COLO668 (cell line): Measurements from ENCODE around the gene GABRQ.

ENCODE experiments used
- DNase-seq: peaks from one replicate; lab custom pipeline; 2025; ENCODE audit not compliant: unreplicated experiment; lab: John Stamatoyannopoulos, UW

GABRQ gene

GRCh38 chrX:152637649-152638442 is at the start of gene GABRQ:
TSS of gene GABRQ (plus strand) at chrX:152637895. CDS start at chrX:152638203, 308 bp downstream.
- peak; percentile 90 for DNase-seq

GRCh38 chrX:152588206-152588605 is 49.5 kb upstream of the GABRQ start:
- DNase-seq = no peak

GRCh38 chrX:152600853-152601633 is 36.7 kb upstream of the GABRQ start:
- DNase-seq = peak; percentile 47

DNA sequence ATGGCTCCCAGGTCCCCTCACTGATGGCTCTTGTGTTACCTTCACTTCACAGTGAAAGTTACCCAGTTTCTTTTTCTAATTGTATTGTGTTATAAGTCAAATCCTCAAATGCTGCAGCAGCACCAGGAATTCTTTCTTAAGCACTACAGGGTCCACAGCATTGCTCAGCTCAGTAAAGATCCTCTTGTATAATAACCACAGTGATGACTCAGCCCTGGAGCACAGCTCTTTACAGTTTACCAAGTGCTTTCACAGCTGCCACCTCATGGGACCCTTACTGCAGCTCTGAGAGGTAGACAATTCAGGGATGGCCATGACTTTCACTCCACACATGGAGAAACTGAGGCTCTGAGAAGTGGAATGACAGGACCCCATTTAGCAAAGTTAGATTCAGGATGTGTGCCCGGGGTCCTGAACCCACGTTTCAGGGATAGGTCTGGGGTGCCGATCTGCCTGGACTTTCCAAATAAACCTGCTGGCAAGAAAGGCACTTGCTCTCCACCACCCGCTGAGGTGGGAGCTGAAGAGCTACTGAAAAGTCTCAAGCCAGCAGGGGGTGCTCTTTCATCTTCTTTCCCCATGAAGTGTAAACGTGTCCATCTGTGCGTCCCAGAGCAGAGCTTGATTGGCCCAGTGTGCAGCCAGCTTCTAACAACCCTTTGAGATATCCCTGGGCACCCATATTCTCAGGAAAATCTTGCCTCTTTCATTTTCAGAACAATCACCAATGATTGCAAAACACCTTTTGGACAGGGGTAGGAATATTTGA is 35.7 kb upstream of the GABRQ start:
- peak; percentile 21 for DNase-seq

- no peak for DNase-seq
Measured at GRCh38 chrX:152614791-152615190, 22.9 kb upstream of the GABRQ start.

DNA sequence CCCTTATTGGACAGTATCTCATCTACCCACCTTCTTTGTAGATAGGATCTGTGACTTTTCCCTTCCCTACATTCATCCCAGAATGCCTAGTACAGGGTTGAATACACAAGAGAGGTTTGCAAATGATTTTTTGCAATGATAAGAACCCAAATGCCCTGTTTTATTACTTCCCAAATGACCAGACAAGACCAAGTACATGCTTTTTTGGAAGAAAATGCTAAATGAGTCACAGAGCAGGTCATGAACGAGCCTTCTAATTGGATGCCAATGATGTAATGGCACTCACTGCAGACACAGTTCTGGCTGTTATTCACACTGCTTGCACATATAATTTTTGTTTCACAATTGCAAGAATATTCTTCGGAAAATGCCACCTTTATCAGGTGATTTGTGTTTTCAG is 17.8 kb upstream of the GABRQ start:
- no peak for DNase-seq

DNA sequence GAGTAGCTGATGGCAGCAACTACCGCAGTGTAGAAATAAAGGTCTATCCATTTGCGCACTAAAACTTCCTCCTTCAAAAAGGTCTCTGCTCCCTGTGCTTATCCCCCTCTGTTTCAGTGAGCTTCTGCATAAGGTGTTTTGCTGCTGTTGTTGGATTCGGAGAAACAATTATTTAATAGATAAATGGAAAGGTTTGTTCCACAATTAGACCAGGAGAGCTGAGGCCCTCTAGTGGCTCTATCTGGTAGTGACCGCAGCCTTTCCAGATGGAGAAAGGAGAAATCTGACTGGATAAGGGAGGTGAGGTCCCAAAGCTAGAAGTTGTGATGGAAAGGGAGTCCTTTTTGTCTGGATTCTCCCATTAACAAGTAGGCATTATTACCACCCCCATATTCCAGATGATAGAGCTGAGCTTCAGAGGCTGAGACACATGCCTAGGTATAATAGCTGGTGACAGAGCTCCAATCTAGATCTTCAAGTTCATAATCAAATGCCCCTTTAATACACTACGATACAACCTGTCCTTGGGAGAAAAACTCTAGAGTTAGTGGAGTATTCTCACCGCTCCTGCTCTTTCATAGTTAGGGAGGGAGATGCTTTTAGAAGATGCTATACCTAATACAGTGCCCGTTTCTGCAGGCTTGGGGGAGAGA is 5.1 kb upstream of the GABRQ start:
- peak; percentile 58 for DNase-seq

DNA sequence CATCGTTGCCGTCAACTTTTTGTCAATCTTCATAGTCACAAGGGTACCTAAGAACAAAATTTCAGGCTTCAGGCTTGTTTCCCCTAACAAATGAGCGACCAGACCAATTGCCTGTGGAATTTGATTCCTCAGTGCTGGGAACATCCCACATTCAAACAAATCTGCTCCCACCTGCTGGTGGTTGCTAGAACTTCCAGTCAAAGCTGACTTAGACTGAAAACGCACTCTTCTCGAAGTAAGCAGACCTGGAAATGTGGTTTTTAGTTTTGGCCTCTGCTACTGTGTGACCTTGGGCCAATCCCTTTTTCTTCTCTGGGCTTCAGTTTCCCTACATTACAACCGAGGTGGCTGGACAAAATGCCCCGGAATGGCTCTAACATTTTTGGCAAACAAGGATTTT is 1.8 kb upstream of the GABRQ start:
- peak; percentile 38 for DNase-seq

GRCh38 chrX:152638443-152638904 is 779 bp downstream of the GABRQ start:
- DNase-seq = peak; percentile 61

- DNase-seq = no peak
Measured at GRCh38 chrX:152639426-152639825, 1.7 kb downstream of the GABRQ start.

GRCh38 chrX:152640034-152640818 is 2.5 kb downstream of the GABRQ start:
- DNase-seq = no peak

- no peak for DNase-seq
Measured at GRCh38 chrX:152641256-152641875, 3.7 kb downstream of the GABRQ start.

DNA sequence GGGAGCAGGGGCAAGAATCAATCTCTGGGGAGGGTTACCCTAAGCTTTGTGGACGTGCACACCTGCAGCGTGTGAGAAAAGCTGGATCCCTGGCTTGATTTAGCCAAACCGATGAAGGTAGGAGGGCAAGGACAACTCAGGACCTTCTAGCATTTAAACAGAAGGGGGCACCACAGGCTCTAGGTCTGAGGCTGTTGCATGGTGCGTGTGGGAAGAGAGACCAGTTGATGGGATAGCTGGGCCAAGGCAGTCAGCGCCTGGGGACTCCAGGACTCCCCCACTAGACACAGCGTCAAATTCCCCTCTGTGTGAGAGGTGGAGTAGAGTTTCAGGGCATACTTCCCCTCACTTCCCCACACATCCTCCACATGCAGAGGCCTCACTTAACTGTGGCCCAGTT is 4.3 kb downstream of the GABRQ start:
- peak; percentile 5 for DNase-seq

- DNase-seq = no peak
Measured at GRCh38 chrX:152642931-152643564, 5.4 kb downstream of the GABRQ start.

DNA sequence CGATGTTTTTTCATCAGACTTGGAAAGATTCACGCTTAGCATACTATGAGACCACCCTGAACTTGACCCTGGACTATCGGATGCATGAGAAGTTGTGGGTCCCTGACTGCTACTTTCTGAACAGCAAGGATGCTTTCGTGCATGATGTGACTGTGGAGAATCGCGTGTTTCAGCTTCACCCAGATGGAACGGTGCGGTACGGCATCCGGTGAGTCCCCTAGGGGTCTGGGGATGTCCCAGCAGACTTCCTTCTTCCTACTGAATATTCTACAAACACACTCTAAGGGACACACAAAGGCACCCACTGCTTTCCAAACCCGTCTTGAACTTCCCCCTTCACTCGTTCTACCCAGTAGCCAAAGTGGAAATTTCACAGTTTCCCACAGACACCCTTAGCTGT is 9.3 kb downstream of the GABRQ start:
- DNase-seq = no peak

DNA sequence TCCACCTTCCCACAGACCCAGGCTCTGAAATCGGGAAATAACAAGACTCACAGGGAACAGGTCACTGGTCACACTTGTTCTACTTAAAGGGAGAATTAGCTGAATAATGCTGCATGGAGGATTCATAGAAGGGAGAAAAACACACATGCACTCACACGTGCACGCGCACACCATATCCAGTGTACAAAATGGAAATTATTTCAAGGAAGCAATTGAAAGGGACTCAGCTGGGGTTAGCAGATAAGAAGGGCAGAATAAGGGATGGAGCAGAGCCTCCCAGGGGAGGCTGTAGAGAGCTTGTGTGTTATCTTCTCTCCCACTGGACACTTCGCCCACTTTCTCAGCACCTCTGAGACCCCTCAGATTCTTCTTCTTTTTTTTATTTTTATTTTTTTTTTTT is 10.3 kb downstream of the GABRQ start:
- no peak for DNase-seq

DNA sequence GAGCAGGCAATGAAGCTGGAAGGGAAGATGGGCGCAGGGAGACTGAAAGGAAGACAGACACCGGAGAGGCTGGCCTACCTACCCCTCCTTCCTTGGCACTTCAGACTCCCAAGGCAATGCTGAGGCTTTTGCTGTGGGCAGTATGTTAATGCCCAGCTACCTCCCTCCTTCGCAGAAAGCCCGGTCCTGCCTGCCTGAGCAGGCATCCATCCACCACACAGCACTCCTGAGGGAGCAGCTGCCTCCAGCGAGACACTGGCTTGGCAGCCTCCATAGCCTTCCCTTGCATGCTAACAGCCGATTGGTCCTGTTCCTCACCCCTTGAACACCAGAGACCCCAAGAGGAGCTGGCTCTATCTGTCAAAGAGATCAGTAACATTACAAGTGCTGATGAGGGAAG is 14.4 kb downstream of the GABRQ start:
- DNase-seq = no peak

- DNase-seq = no peak
Measured at GRCh38 chrX:152652467-152652866, 14.8 kb downstream of the GABRQ start.

GRCh38 chrX:152656087-152656486 is 18.4 kb downstream of the GABRQ start:
- no peak for DNase-seq
